Measurements from ENCODE around the gene NHLRC2. TPM values are rescaled to one million over a fixed set of nuclear protein-coding genes. Genes with fewer than 3 reads are reported as not detected.

Gene NHLRC2
- total and polyA plus RNA-seq, 2 experiments from 2014 or later, result 15.5 to 28.1 TPM

DNA sequence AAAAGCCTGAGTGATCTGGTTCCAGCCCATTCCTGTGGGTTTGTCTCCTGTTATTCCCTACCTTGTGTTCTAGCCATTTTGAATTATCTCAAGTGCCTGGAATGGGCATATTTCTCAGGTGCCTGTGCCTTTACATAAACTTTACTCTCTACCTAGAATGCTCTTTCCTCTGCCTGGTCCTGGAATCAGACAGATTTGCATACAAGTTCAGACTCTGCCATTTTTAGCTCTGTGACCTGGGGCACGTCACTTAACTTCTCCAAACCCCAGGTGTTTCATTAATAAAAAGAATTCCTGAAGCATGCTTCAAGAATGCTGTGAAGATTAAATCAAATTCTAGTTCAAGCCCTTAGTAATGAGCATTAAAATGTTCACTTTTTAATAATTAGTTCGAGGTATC, 8.4 kb upstream of the NHLRC2 start:
- TF ChIP-seq EZH2phosphoT487 (IDR thresholded peaks at IDR 0.05; ENCODE audit: unreplicated experiment), result no peak
- TF ChIP-seq, protein P1, sequence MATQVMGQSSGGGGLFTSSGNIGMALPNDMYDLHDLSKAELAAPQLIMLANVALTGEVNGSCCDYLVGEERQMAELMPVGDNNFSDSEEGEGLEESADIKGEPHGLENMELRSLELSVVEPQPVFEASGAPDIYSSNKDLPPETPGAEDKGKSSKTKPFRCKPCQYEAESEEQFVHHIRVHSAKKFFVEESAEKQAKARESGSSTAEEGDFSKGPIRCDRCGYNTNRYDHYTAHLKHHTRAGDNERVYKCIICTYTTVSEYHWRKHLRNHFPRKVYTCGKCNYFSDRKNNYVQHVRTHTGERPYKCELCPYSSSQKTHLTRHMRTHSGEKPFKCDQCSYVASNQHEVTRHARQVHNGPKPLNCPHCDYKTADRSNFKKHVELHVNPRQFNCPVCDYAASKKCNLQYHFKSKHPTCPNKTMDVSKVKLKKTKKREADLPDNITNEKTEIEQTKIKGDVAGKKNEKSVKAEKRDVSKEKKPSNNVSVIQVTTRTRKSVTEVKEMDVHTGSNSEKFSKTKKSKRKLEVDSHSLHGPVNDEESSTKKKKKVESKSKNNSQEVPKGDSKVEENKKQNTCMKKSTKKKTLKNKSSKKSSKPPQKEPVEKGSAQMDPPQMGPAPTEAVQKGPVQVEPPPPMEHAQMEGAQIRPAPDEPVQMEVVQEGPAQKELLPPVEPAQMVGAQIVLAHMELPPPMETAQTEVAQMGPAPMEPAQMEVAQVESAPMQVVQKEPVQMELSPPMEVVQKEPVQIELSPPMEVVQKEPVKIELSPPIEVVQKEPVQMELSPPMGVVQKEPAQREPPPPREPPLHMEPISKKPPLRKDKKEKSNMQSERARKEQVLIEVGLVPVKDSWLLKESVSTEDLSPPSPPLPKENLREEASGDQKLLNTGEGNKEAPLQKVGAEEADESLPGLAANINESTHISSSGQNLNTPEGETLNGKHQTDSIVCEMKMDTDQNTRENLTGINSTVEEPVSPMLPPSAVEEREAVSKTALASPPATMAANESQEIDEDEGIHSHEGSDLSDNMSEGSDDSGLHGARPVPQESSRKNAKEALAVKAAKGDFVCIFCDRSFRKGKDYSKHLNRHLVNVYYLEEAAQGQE (IDR thresholded peaks at IDR 0.05; ENCODE audit: unreplicated experiment), result no peak
- TF ChIP-seq, protein P2, sequence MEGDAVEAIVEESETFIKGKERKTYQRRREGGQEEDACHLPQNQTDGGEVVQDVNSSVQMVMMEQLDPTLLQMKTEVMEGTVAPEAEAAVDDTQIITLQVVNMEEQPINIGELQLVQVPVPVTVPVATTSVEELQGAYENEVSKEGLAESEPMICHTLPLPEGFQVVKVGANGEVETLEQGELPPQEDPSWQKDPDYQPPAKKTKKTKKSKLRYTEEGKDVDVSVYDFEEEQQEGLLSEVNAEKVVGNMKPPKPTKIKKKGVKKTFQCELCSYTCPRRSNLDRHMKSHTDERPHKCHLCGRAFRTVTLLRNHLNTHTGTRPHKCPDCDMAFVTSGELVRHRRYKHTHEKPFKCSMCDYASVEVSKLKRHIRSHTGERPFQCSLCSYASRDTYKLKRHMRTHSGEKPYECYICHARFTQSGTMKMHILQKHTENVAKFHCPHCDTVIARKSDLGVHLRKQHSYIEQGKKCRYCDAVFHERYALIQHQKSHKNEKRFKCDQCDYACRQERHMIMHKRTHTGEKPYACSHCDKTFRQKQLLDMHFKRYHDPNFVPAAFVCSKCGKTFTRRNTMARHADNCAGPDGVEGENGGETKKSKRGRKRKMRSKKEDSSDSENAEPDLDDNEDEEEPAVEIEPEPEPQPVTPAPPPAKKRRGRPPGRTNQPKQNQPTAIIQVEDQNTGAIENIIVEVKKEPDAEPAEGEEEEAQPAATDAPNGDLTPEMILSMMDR (conservative IDR thresholded peaks at IDR 0.05; ENCODE audit: low read depth in 2 of 2), result no peak
- TF ChIP-seq, protein P3, sequence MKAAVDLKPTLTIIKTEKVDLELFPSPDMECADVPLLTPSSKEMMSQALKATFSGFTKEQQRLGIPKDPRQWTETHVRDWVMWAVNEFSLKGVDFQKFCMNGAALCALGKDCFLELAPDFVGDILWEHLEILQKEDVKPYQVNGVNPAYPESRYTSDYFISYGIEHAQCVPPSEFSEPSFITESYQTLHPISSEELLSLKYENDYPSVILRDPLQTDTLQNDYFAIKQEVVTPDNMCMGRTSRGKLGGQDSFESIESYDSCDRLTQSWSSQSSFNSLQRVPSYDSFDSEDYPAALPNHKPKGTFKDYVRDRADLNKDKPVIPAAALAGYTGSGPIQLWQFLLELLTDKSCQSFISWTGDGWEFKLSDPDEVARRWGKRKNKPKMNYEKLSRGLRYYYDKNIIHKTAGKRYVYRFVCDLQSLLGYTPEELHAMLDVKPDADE (IDR thresholded peaks at IDR 0.05), result no peak
- no peak for TF ChIP-seq JUNB (IDR thresholded peaks at IDR 0.05; ENCODE audit: unreplicated experiment)
- no peak for TF ChIP-seq CREB1 (CRISPR knock-in tag; IDR thresholded peaks at IDR 0.05; ENCODE audit: low read depth)
- TF ChIP-seq POLR2AphosphoS5 (IDR thresholded peaks at IDR 0.05; ENCODE audit: low read depth), result no peak
- no peak for TF ChIP-seq ZNF331 (CRISPR knock-in tag; IDR thresholded peaks at IDR 0.05; ENCODE audit: low read depth)
- no peak for TF ChIP-seq NANOG (IDR thresholded peaks at IDR 0.05; ENCODE audit: borderline replicate concordance)
- TF ChIP-seq ZNF114 (CRISPR knock-in tag; IDR thresholded peaks at IDR 0.05), result no peak
- TF ChIP-seq, protein P4, sequence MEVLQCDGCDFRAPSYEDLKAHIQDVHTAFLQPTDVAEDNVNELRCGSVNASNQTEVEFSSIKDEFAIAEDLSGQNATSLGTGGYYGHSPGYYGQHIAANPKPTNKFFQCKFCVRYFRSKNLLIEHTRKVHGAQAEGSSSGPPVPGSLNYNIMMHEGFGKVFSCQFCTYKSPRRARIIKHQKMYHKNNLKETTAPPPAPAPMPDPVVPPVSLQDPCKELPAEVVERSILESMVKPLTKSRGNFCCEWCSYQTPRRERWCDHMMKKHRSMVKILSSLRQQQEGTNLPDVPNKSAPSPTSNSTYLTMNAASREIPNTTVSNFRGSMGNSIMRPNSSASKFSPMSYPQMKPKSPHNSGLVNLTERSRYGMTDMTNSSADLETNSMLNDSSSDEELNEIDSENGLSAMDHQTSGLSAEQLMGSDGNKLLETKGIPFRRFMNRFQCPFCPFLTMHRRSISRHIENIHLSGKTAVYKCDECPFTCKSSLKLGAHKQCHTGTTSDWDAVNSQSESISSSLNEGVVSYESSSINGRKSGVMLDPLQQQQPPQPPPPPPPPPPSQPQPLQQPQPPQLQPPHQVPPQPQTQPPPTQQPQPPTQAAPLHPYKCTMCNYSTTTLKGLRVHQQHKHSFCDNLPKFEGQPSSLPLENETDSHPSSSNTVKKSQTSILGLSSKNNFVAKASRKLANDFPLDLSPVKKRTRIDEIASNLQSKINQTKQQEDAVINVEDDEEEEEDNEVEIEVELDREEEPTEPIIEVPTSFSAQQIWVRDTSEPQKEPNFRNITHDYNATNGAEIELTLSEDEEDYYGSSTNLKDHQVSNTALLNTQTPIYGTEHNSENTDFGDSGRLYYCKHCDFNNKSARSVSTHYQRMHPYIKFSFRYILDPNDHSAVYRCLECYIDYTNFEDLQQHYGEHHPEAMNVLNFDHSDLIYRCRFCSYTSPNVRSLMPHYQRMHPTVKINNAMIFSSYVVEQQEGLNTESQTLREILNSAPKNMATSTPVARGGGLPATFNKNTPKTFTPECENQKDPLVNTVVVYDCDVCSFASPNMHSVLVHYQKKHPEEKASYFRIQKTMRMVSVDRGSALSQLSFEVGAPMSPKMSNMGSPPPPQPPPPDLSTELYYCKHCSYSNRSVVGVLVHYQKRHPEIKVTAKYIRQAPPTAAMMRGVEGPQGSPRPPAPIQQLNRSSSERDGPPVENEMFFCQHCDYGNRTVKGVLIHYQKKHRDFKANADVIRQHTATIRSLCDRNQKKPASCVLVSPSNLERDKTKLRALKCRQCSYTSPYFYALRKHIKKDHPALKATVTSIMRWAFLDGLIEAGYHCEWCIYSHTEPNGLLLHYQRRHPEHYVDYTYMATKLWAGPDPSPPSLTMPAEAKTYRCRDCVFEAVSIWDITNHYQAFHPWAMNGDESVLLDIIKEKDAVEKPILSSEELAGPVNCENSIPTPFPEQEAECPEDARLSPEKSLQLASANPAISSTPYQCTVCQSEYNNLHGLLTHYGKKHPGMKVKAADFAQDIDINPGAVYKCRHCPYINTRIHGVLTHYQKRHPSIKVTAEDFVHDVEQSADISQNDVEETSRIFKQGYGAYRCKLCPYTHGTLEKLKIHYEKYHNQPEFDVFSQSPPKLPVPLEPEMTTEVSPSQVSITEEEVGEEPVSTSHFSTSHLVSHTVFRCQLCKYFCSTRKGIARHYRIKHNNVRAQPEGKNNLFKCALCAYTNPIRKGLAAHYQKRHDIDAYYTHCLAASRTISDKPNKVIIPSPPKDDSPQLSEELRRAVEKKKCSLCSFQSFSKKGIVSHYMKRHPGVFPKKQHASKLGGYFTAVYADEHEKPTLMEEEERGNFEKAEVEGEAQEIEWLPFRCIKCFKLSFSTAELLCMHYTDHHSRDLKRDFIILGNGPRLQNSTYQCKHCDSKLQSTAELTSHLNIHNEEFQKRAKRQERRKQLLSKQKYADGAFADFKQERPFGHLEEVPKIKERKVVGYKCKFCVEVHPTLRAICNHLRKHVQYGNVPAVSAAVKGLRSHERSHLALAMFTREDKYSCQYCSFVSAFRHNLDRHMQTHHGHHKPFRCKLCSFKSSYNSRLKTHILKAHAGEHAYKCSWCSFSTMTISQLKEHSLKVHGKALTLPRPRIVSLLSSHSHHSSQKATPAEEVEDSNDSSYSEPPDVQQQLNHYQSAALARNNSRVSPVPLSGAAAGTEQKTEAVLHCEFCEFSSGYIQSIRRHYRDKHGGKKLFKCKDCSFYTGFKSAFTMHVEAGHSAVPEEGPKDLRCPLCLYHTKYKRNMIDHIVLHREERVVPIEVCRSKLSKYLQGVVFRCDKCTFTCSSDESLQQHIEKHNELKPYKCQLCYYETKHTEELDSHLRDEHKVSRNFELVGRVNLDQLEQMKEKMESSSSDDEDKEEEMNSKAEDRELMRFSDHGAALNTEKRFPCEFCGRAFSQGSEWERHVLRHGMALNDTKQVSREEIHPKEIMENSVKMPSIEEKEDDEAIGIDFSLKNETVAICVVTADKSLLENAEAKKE (CRISPR knock-in tag; IDR thresholded peaks at IDR 0.05), result no peak
- TF ChIP-seq STAT1 (IDR thresholded peaks at IDR 0.05; ENCODE audit: unreplicated experiment), result no peak
- Histone ChIP-seq H3K4me1 (ENCODE audit: insufficient read depth) (no peaks in the 10 kb centered on the region), H4K20me1 (replicated peaks; ENCODE audit: insufficient read depth) (no peaks in the 10 kb centered on the region), H2AFZ (no peak overlapping the region), H3K36me3 (ENCODE audit: insufficient read depth) (no peaks in the 10 kb centered on the region; the same call in 1 of the 2 replicates), H3K27me3 (ENCODE audit: insufficient read depth) (no peaks in the 10 kb centered on the region), H3K4me2 (no peak overlapping the region), H3K4me3 (no peak overlapping the region), H3K79me2 (replicated peaks; ENCODE audit: insufficient read depth) (0 out of 2 replicates have a peak, but pooled peaks cover under 1% of the 10 kb centered on the region), H3F3A (replicated peaks; ENCODE audit: low read depth) (no peaks in the 10 kb centered on the region), H3K9me2 (ENCODE audit: insufficient read depth) (no peaks in the 10 kb centered on the region), H3K27ac (ENCODE audit: low read depth) (no peak overlapping the region)
- Mint-ChIP-seq H3K4me3 (no peak overlapping the region), H3K36me3 (ENCODE audit: low read depth) (peaks cover 17% of the 10 kb centered on the region; the same call in 2 of the 3 replicates), H3K4me1 (peaks cover 18% of the 10 kb centered on the region; the same call in 2 of the 3 replicates), H3K9me3 (no peaks in the 10 kb centered on the region), H3K27ac (no peak overlapping the region), H3K27me3 (ENCODE audit: insufficient read depth, low read depth, poor library complexity) (peaks cover 2% of the 10 kb centered on the region)
- ATAC-seq, result no peak
- no peak for DNase-seq (ENCODE audit: low spot score)

All from GM23338 (cell line).